ENCODE data around the gene RAMP3.

RAMP3 gene

GRCh38 chr7:45179666-45180065, 22.1 kb downstream of the RAMP3 start:
- DNase-seq (ENCODE audit: low read depth in 3 of 3), result no peak

- DNase-seq (ENCODE audit: low read depth in 3 of 3), result no peak
Observed at GRCh38 chr7:45180084-45180986, 22.7 kb downstream of the RAMP3 start.

GRCh38 chr7:45181286-45181960, 23.8 kb downstream of the RAMP3 start:
- DNase-seq (ENCODE audit: low read depth in 3 of 3), result no peak

- no peak for DNase-seq (ENCODE audit: low read depth in 3 of 3)
Observed at GRCh38 chr7:45181991-45182855, 24.6 kb downstream of the RAMP3 start.

GRCh38 chr7:45182856-45183710, 25.5 kb downstream of the RAMP3 start:
- no peak for DNase-seq (ENCODE audit: low read depth in 3 of 3)

- no peak for DNase-seq (ENCODE audit: low read depth in 3 of 3)
Observed at GRCh38 chr7:45183711-45184210, 26.2 kb downstream of the RAMP3 start.

- DNase-seq (ENCODE audit: low read depth in 3 of 3), result no peak
Observed at GRCh38 chr7:45184326-45185027, 26.9 kb downstream of the RAMP3 start.

- DNase-seq (ENCODE audit: low read depth in 3 of 3), result no peak
Observed at GRCh38 chr7:45185028-45185863, 27.7 kb downstream of the RAMP3 start.

- no peak for DNase-seq (ENCODE audit: low read depth in 3 of 3)
Observed at GRCh38 chr7:45185864-45186250, 28.3 kb downstream of the RAMP3 start.

GRCh38 chr7:45186261-45186813, 28.7 kb downstream of the RAMP3 start:
- DNase-seq (ENCODE audit: low read depth in 3 of 3), result no peak

GRCh38 chr7:45187089-45187945, 29.7 kb downstream of the RAMP3 start:
- DNase-seq (ENCODE audit: low read depth in 3 of 3), result no peak

- no peak for DNase-seq (ENCODE audit: low read depth in 3 of 3)
Observed at GRCh38 chr7:45187946-45188411, 30.4 kb downstream of the RAMP3 start.

GRCh38 chr7:45188736-45189135, 31.1 kb downstream of the RAMP3 start:
- DNase-seq (ENCODE audit: low read depth in 3 of 3), result no peak

- DNase-seq (ENCODE audit: low read depth in 3 of 3), result no peak
Observed at GRCh38 chr7:45189151-45189970, 31.8 kb downstream of the RAMP3 start.

- DNase-seq (ENCODE audit: low read depth in 3 of 3), result no peak
Observed at GRCh38 chr7:45190406-45191165, 33.0 kb downstream of the RAMP3 start.

GRCh38 chr7:45191396-45191795, 33.8 kb downstream of the RAMP3 start:
- DNase-seq (ENCODE audit: low read depth in 3 of 3), result no peak

Data from stimulated activated CD4-positive, alpha-beta T cell treated with anti-CD3 and anti-CD28 coated beads, TNF-alpha, amount 100 ng/mL, for 24 hours (primary cell).